Activated gamma-delta T cell (primary cell): ENCODE results near the gene MEI1.
"Not testable (repeated sequence)": the region's sequence is repeated elsewhere in the genome, so short reads cannot be mapped to it uniquely, and the experiment has no call there.

Experiments used
- DNase-seq: peaks from one replicate; lab custom pipeline; 2025; lab: John Stamatoyannopoulos, UW

Gene MEI1

GRCh38 chr22:41821471-41822316, 122.4 kb downstream of the MEI1 start:
- DNase-seq: no peak

GRCh38 chr22:41822317-41823057, 123.2 kb downstream of the MEI1 start:
- no peak for DNase-seq

- no peak for DNase-seq
Measured at GRCh38 chr22:41823797-41824196, 124.5 kb downstream of the MEI1 start.

GRCh38 chr22:41825376-41825775, 126.1 kb downstream of the MEI1 start:
- no peak for DNase-seq

- no peak for DNase-seq
Measured at GRCh38 chr22:41826021-41826420, 126.7 kb downstream of the MEI1 start.

- no peak for DNase-seq
Measured at GRCh38 chr22:41826430-41827383, 127.4 kb downstream of the MEI1 start.

- no peak for DNase-seq
Measured at GRCh38 chr22:41827671-41828070, 128.4 kb downstream of the MEI1 start.

GRCh38 chr22:41828516-41828915, 129.2 kb downstream of the MEI1 start:
- no peak for DNase-seq

GRCh38 chr22:41830174-41830573, 130.9 kb downstream of the MEI1 start:
- no peak for DNase-seq

GRCh38 chr22:41831383-41831782, 132.1 kb downstream of the MEI1 start:
- no peak for DNase-seq

- DNase-seq: no peak
Measured at GRCh38 chr22:41831828-41832552, 132.7 kb downstream of the MEI1 start.

GRCh38 chr22:41832553-41833368, 133.5 kb downstream of the MEI1 start, which contains the start of gene SREBF2:
SREBF2 (plus strand) TSS chr22:41833105; CDS start chr22:41833271, 166 bp downstream.
- peak; percentile 97 for DNase-seq

- DNase-seq: peak; percentile 47
Measured at GRCh38 chr22:41833369-41834004, 134.2 kb downstream of the MEI1 start.

GRCh38 chr22:41834005-41834944, 135.0 kb downstream of the MEI1 start:
- DNase-seq: no peak

- not testable (repeated sequence) for DNase-seq
Measured at GRCh38 chr22:41835462-41835861, 136.2 kb downstream of the MEI1 start.

GRCh38 chr22:41836551-41836950, 137.2 kb downstream of the MEI1 start:
- no peak for DNase-seq

GRCh38 chr22:41838842-41839618, 139.7 kb downstream of the MEI1 start:
- no peak for DNase-seq

- no peak for DNase-seq
Measured at GRCh38 chr22:41840216-41840615, 140.9 kb downstream of the MEI1 start.
